Fibroblast of peridontal ligament (primary cell): Measurements from ENCODE around the gene TRPM5.

Experiments used
- DNase-seq: peaks from one replicate; pipeline ENCODE4 v3.0.0-alpha.2; 2010; ENCODE audit errors: extremely low read depth

TRPM5 gene

GRCh38 chr11:2471048-2471803, 26.9 kb upstream of the TRPM5 start:
- DNase-seq: no peak

- no peak for DNase-seq
Observed at GRCh38 chr11:2470495-2470894, 26.2 kb upstream of the TRPM5 start.

GRCh38 chr11:2468363-2469235, 24.3 kb upstream of the TRPM5 start:
- no peak for DNase-seq

GRCh38 chr11:2467695-2468055, 23.4 kb upstream of the TRPM5 start:
- DNase-seq: no peak

GRCh38 chr11:2466869-2467694, 22.8 kb upstream of the TRPM5 start:
- DNase-seq: no peak

GRCh38 chr11:2466069-2466801, 21.9 kb upstream of the TRPM5 start:
- DNase-seq: no peak

GRCh38 chr11:2465202-2466068, 21.1 kb upstream of the TRPM5 start:
- DNase-seq: no peak

GRCh38 chr11:2464451-2465165, 20.3 kb upstream of the TRPM5 start:
- DNase-seq: no peak

GRCh38 chr11:2463766-2464277, 19.5 kb upstream of the TRPM5 start:
- DNase-seq: no peak

- no peak for DNase-seq
Observed at GRCh38 chr11:2462986-2463765, 18.9 kb upstream of the TRPM5 start.

- DNase-seq: no peak
Observed at GRCh38 chr11:2462543-2462985, 18.2 kb upstream of the TRPM5 start.

- DNase-seq: no peak
Observed at GRCh38 chr11:2461956-2462542, 17.7 kb upstream of the TRPM5 start.

- DNase-seq: no peak
Observed at GRCh38 chr11:2461253-2461955, 17.1 kb upstream of the TRPM5 start.

GRCh38 chr11:2460540-2461252, 16.4 kb upstream of the TRPM5 start:
- DNase-seq: no peak

- no peak for DNase-seq
Observed at GRCh38 chr11:2459796-2460531, 15.7 kb upstream of the TRPM5 start.

- DNase-seq: no peak
Observed at GRCh38 chr11:2459016-2459725, 14.9 kb upstream of the TRPM5 start.
